Glutamatergic neuron (in vitro differentiated cells): ENCODE measurements around the gene RABIF. TPM values are rescaled to one million over a fixed set of nuclear protein-coding genes. Genes with fewer than 3 reads are reported as not detected.
"Not testable (repeated sequence)": the region's sequence is repeated elsewhere in the genome, so short reads cannot be mapped to it uniquely, and the experiment has no call there.

Source experiments
- DNase-seq: peaks from one replicate; pipeline ENCODE4 v3.0.0; 2022
- H3K27ac Mint-ChIP-seq: one replicate; pipeline ENCODE4 v1.8.0; 2020; ENCODE audit warnings: mild to moderate bottlenecking, mixed read lengths, inconsistent platforms; ENCODE audit not compliant: unreplicated experiment
- H3K27me3 Mint-ChIP-seq: one replicate; pipeline ENCODE4 v1.8.0; 2020; ENCODE audit warnings: mild to moderate bottlenecking, moderate library complexity, mixed read lengths, inconsistent platforms; ENCODE audit not compliant: unreplicated experiment
- H3K36me3 Mint-ChIP-seq: one replicate; pipeline ENCODE4 v1.8.0; 2020; ENCODE audit warnings: mild to moderate bottlenecking, mixed read lengths, inconsistent platforms; ENCODE audit not compliant: unreplicated experiment
- H3K4me1 Mint-ChIP-seq: one replicate; pipeline ENCODE4 v1.8.0; 2020; ENCODE audit warnings: mild to moderate bottlenecking, low read depth, mixed read lengths, inconsistent platforms; ENCODE audit not compliant: unreplicated experiment
- H3K4me3 Mint-ChIP-seq: one replicate; pipeline ENCODE4 v1.8.0; 2020; ENCODE audit warnings: mild to moderate bottlenecking, mixed read lengths, inconsistent platforms; ENCODE audit not compliant: unreplicated experiment
- H3K9me3 Mint-ChIP-seq: one replicate; pipeline ENCODE4 v1.8.0; 2020; ENCODE audit warnings: mild to moderate bottlenecking, moderate library complexity, mixed read lengths, inconsistent platforms; ENCODE audit not compliant: unreplicated experiment
- CTCF ChIP-seq: fragments of 200-600 bp; sonication (generic); IDR thresholded peaks from one replicate; pipeline ENCODE4 v1.5.0; 2021; ENCODE audit not compliant: partially characterized antibody, unreplicated experiment
- total RNA-seq: library from RNA; stranded (reverse); fragmentation: NEBNext Ultra II Directional; extraction: Animal tissue kit (Norgen Biotek cat#: 25700); gene quantifications from one replicate; pipeline ENCODE4 v1.2.1, GENCODE V29; 2021; ENCODE audit not compliant: unreplicated experiment

Gene RABIF
- total RNA-seq, 1 donor from 2014 or later: 16.4 TPM

GRCh38 chr1:202909494-202909893 lies 20.5 kb upstream of the RABIF start:
- H3K4me1 Mint-ChIP-seq: no peaks in the 10 kb centered on the region
- H3K4me3 Mint-ChIP-seq: no peak overlapping the region
- no peak overlapping the region for H3K27ac Mint-ChIP-seq
- no peak for DNase-seq
- H3K36me3 Mint-ChIP-seq: no peaks in the 10 kb centered on the region
- no peaks in the 10 kb centered on the region for H3K9me3 Mint-ChIP-seq
- no peak for TF ChIP-seq CTCF
- no peaks in the 10 kb centered on the region for H3K27me3 Mint-ChIP-seq

GRCh38 chr1:202908998-202909397 lies 20.0 kb upstream of the RABIF start:
- Mint-ChIP-seq H3K27me3 (no peaks in the 10 kb centered on the region), H3K4me1 (no peaks in the 10 kb centered on the region), H3K4me3 (no peak overlapping the region), H3K27ac (no peak overlapping the region), H3K36me3 (no peaks in the 10 kb centered on the region), H3K9me3 (no peaks in the 10 kb centered on the region)
- TF ChIP-seq CTCF: no peak
- DNase-seq: no peak

GRCh38 chr1:202905331-202905730 lies 16.4 kb upstream of the RABIF start:
- no peak for TF ChIP-seq CTCF
- H3K4me3 Mint-ChIP-seq: no peak overlapping the region
- H3K9me3 Mint-ChIP-seq: no peaks in the 10 kb centered on the region
- DNase-seq: no peak
- H3K27me3 Mint-ChIP-seq: no peaks in the 10 kb centered on the region
- H3K4me1 Mint-ChIP-seq: no peaks in the 10 kb centered on the region
- no peak overlapping the region for H3K27ac Mint-ChIP-seq
- H3K36me3 Mint-ChIP-seq: no peaks in the 10 kb centered on the region

GRCh38 chr1:202903808-202904207 lies 14.9 kb upstream of the RABIF start:
- not testable (repeated sequence) for H3K27me3 Mint-ChIP-seq, H3K9me3 Mint-ChIP-seq, DNase-seq, H3K4me1 Mint-ChIP-seq, H3K4me3 Mint-ChIP-seq, H3K27ac Mint-ChIP-seq, H3K36me3 Mint-ChIP-seq

- no peak for DNase-seq
- Mint-ChIP-seq H3K36me3 (no peaks in the 10 kb centered on the region), H3K4me1 (no peaks in the 10 kb centered on the region), H3K27me3 (no peaks in the 10 kb centered on the region), H3K4me3 (no peak overlapping the region), H3K27ac (no peak overlapping the region), H3K9me3 (no peaks in the 10 kb centered on the region)
- no peak for TF ChIP-seq CTCF
These were observed 12.6 kb upstream of the RABIF start for GRCh38 chr1:202901555-202901954.

GRCh38 chr1:202892501-202892900 lies 3.6 kb upstream of the RABIF start:
- peaks cover 10% of the 10 kb centered on the region for H3K4me1 Mint-ChIP-seq
- peak overlapping the region; percentile 38 for H3K27ac Mint-ChIP-seq
- no peak overlapping the region for H3K4me3 Mint-ChIP-seq
- H3K27me3 Mint-ChIP-seq: peaks cover 4% of the 10 kb centered on the region
- TF ChIP-seq CTCF: no peak
- DNase-seq: no peak
- peaks cover 4% of the 10 kb centered on the region for H3K9me3 Mint-ChIP-seq
- H3K36me3 Mint-ChIP-seq: no peaks in the 10 kb centered on the region
